ENCODE results near the gene TRRAP. TPM values are rescaled to one million over a fixed set of nuclear protein-coding genes. Genes with fewer than 3 reads are reported as not detected.

TRRAP gene
- total RNA-seq, 1 experiment from 2014 or later, result 55.4 TPM

DNA sequence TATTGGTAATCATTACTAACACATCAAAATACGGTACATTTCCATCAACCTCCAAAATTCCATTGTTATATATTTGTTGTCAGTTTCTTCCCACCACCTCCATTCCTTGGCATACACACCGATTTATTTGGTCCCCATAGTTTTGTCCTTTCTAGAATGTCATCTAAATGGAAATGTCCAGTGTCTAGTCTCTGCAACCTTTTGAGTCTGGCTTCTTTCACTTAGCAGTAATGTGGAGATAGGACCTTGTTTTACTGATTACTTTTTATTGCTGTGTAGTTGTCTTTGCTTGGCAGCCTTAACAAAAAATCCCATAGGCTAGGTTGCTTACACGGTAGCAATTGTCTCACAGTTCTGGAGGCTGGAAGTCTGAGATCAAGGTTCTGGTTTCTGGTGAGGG is 22.5 kb downstream of the TRRAP start:
- Mint-ChIP-seq H3K4me1 (ENCODE audit: low read depth, unreplicated experiment) (no peaks in the 10 kb centered on the region), H3K36me3 (ENCODE audit: insufficient read depth, unreplicated experiment) (peaks cover 94% of the 10 kb centered on the region), H3K27ac (ENCODE audit: unreplicated experiment) (no peak overlapping the region), H3K27me3 (ENCODE audit: insufficient read depth, unreplicated experiment) (no peaks in the 10 kb centered on the region), H3K4me3 (ENCODE audit: unreplicated experiment) (no peak overlapping the region), H3K9me3 (ENCODE audit: unreplicated experiment) (no peaks in the 10 kb centered on the region)
- Histone ChIP-seq H3K4me3 (ENCODE audit: low read depth, low read length) (no peak overlapping the region), H3K36me3 (ENCODE audit: control insufficient read depth, insufficient read depth, low read length) (peaks cover 13% of the 10 kb centered on the region), H3K4me1 (0 out of 2 replicates have a peak, but pooled peaks cover 3% of the 10 kb centered on the region), H3K9me3 (no peaks in the 10 kb centered on the region), H3K27me3 (replicated peaks; ENCODE audit: control insufficient read depth, insufficient read depth, low read length) (no peaks in the 10 kb centered on the region)
- TF ChIP-seq, protein P1, sequence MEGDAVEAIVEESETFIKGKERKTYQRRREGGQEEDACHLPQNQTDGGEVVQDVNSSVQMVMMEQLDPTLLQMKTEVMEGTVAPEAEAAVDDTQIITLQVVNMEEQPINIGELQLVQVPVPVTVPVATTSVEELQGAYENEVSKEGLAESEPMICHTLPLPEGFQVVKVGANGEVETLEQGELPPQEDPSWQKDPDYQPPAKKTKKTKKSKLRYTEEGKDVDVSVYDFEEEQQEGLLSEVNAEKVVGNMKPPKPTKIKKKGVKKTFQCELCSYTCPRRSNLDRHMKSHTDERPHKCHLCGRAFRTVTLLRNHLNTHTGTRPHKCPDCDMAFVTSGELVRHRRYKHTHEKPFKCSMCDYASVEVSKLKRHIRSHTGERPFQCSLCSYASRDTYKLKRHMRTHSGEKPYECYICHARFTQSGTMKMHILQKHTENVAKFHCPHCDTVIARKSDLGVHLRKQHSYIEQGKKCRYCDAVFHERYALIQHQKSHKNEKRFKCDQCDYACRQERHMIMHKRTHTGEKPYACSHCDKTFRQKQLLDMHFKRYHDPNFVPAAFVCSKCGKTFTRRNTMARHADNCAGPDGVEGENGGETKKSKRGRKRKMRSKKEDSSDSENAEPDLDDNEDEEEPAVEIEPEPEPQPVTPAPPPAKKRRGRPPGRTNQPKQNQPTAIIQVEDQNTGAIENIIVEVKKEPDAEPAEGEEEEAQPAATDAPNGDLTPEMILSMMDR (IDR thresholded peaks at IDR 0.05; ENCODE audit: insufficient read depth in 1 of 2, low read depth in 1 of 2, low read length in 1 of 2, severe bottlenecking in 1 of 2, unreplicated experiment in 1 of 2), result no peak
- POLR2A ChIA-PET, result interaction anchor here (0.5 kb wide), 1 partner anchor 19 kb away, joined by 3 read pairs; no protein-coding TSS in a partner anchor
- intact Hi-C loops (cut with micrococcal nuclease; ENCODE audit: unreplicated experiment), result no loop called here
- BruUV-seq (replicated peaks), result no TSS peak
- CTCF ChIA-PET, result no interaction called here
- no peak for DNase-seq

- Histone ChIP-seq H3K9me3 (no peaks in the 10 kb centered on the region), H3K4me3 (ENCODE audit: low read depth, low read length) (no peak overlapping the region), H3K36me3 (ENCODE audit: control insufficient read depth, insufficient read depth, low read length) (peaks cover 13% of the 10 kb centered on the region), H3K27me3 (replicated peaks; ENCODE audit: control insufficient read depth, insufficient read depth, low read length) (no peaks in the 10 kb centered on the region), H3K4me1 (no peaks in the 10 kb centered on the region)
- peaks cover 85% of the 10 kb centered on the region for H3K36me3 Mint-ChIP-seq (ENCODE audit: insufficient read depth, unreplicated experiment)
- ChIA-PET POLR2A (no interaction called here), CTCF (no interaction called here)
- TF ChIP-seq, protein P1 (IDR thresholded peaks at IDR 0.05; ENCODE audit: insufficient read depth in 1 of 2, low read depth in 1 of 2, low read length in 1 of 2, severe bottlenecking in 1 of 2, unreplicated experiment in 1 of 2), result no peak
- no peak overlapping the region for H3K27ac Mint-ChIP-seq (ENCODE audit: unreplicated experiment)
- DNase-seq, result no peak
- intact Hi-C loops (cut with micrococcal nuclease; ENCODE audit: unreplicated experiment), result no loop called here
- no peak overlapping the region for H3K4me3 Mint-ChIP-seq (ENCODE audit: unreplicated experiment)
- no TSS peak for BruUV-seq (replicated peaks)
- no peaks in the 10 kb centered on the region for H3K4me1 Mint-ChIP-seq (ENCODE audit: low read depth, unreplicated experiment)
- no peaks in the 10 kb centered on the region for H3K9me3 Mint-ChIP-seq (ENCODE audit: unreplicated experiment)
- H3K27me3 Mint-ChIP-seq (ENCODE audit: insufficient read depth, unreplicated experiment), result no peaks in the 10 kb centered on the region
Measured at GRCh38 chr7:98902523-98902922, 24.2 kb downstream of the TRRAP start.

DNA sequence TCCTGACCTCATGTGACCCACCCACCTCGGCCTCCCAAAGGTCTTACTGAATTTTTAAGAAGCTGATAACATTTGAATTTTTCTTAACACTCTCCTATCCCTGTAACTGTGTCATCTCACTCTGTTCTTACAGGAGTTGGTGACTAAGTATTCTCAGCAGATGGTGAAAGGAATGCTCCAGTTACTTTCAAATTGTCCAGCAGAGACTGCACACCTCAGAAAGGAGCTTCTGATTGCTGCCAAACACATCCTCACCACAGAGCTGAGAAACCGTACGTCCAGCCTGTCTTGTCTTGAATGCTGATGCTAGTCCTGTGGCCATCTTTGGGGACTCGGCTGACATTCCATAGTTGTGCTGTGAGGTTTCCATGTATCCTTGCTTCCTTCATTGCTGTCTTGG is 24.9 kb downstream of the TRRAP start:
- Mint-ChIP-seq H3K27me3 (ENCODE audit: insufficient read depth, unreplicated experiment) (no peaks in the 10 kb centered on the region), H3K4me1 (ENCODE audit: low read depth, unreplicated experiment) (no peaks in the 10 kb centered on the region), H3K27ac (ENCODE audit: unreplicated experiment) (no peak overlapping the region), H3K4me3 (ENCODE audit: unreplicated experiment) (no peak overlapping the region), H3K9me3 (ENCODE audit: unreplicated experiment) (no peaks in the 10 kb centered on the region), H3K36me3 (ENCODE audit: insufficient read depth, unreplicated experiment) (peaks cover 85% of the 10 kb centered on the region)
- no peaks in the 10 kb centered on the region for H3K9me3 ChIP-seq
- H3K4me1 ChIP-seq, result no peaks in the 10 kb centered on the region
- no peak overlapping the region for H3K4me3 ChIP-seq (ENCODE audit: low read depth, low read length)
- CTCF ChIA-PET, result no interaction called here
- H3K36me3 ChIP-seq (ENCODE audit: control insufficient read depth, insufficient read depth, low read length), result peaks cover 10% of the 10 kb centered on the region
- POLR2A ChIA-PET, result no interaction called here
- no TSS peak for BruUV-seq (replicated peaks)
- TF ChIP-seq, protein P1 (IDR thresholded peaks at IDR 0.05; ENCODE audit: insufficient read depth in 1 of 2, low read depth in 1 of 2, low read length in 1 of 2, severe bottlenecking in 1 of 2, unreplicated experiment in 1 of 2), result no peak
- H3K27me3 ChIP-seq (replicated peaks; ENCODE audit: control insufficient read depth, insufficient read depth, low read length), result no peaks in the 10 kb centered on the region
- no peak for DNase-seq
- intact Hi-C loops (cut with micrococcal nuclease; ENCODE audit: unreplicated experiment), result no loop called here
